Mesodermal cell (in vitro differentiated cells): ENCODE measurements around the gene MTUS2.

Experiments used
- H3K27ac ChIP-seq: 2 replicates; pipeline ENCODE4 v1.7.0; 2013; ENCODE audit warnings: mild to moderate bottlenecking, low read depth, low read length, moderate library complexity; ENCODE audit not compliant: severe bottlenecking
- H3K36me3 ChIP-seq: 2 replicates; pipeline ENCODE4 v1.7.1; 2013; ENCODE audit warnings: mild to moderate bottlenecking, low read length, moderate library complexity; ENCODE audit not compliant: control insufficient read depth, insufficient read depth
- H3K4me1 ChIP-seq: one replicate; pipeline ENCODE4 v1.7.1; 2013; ENCODE audit warnings: mild to moderate bottlenecking, low read length; ENCODE audit not compliant: insufficient read depth, control insufficient read depth, poor library complexity, severe bottlenecking
- H3K4me3 ChIP-seq: 2 replicates; pipeline ENCODE4 v1.7.0; 2013; ENCODE audit warnings: low read length, control low read depth, mild to moderate bottlenecking; ENCODE audit not compliant: insufficient read depth, poor library complexity, severe bottlenecking; ENCODE audit errors: extremely low read depth
- H3K9me3 ChIP-seq: 2 replicates; pipeline ENCODE4 v1.7.1; 2013; ENCODE audit warnings: mild to moderate bottlenecking, low read length, moderate library complexity; ENCODE audit not compliant: control insufficient read depth
- WGBS, 2 experiments: methylation state at CpG; one replicate each; pipeline ENCODE4 v1.1.5; 2013; ENCODE audit warnings: missing lambda C conversion rate in 2 of 2; ENCODE audit not compliant: insufficient coverage in 2 of 2; 5-methylcytosine and 5-hydroxymethylcytosine counted together

The MTUS2 gene

DNA sequence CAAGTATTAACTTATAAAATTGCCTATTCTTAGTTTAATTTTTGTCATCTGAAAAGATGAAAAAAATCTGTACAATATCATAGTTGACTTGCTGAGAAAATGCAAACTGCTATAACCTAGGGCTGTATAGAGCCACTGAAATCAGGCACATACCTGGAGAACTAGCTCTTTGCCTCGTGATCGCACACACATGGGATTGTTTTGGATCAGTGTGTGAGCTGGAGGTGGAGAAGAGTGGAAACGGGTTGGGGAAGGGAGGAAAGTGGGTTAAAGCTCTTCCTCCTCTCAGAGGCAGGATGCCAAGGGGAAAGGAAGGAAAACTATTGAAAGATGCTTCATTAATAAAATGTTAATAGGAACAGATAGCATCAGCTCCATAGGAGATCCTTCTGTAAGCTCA lies 2.7 kb downstream of the MTUS2 start:
- H3K4me3 ChIP-seq = no peak overlapping the region
- H3K9me3 ChIP-seq = no peaks in the 10 kb centered on the region
- no peaks in the 10 kb centered on the region for H3K4me1 ChIP-seq
- H3K27ac ChIP-seq = no peak overlapping the region
- WGBS, 2 experiments = 67 to 86% methylated on average over 3 of the region's 3 CpGs
- no peaks in the 10 kb centered on the region for H3K36me3 ChIP-seq

DNA sequence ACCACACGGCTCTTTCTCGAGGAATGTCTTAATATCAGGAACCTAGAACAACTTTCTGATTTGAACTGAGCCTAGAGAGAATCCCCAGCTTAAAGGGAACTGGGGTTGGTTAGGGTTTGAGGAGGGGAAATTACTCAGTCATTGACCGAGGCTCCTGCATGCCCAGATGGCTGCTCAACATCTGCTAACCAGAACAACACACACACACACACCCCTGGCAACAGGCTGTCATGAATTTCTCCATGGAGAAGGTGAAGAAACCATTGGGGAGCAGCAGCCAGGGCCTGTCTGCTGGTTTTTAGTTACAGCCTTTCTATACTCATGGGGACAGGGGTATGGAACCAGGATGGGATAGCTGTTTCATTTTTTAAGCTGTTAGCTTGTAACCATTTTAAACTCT lies 5.2 kb downstream of the MTUS2 start:
- 74 to 90% methylated on average over 2 of the region's 3 CpGs for WGBS, 2 experiments
- Histone ChIP-seq H3K4me3 (no peak overlapping the region), H3K9me3 (peaks cover 4% of the 10 kb centered on the region), H3K4me1 (no peaks in the 10 kb centered on the region), H3K27ac (no peak overlapping the region), H3K36me3 (no peaks in the 10 kb centered on the region)

DNA sequence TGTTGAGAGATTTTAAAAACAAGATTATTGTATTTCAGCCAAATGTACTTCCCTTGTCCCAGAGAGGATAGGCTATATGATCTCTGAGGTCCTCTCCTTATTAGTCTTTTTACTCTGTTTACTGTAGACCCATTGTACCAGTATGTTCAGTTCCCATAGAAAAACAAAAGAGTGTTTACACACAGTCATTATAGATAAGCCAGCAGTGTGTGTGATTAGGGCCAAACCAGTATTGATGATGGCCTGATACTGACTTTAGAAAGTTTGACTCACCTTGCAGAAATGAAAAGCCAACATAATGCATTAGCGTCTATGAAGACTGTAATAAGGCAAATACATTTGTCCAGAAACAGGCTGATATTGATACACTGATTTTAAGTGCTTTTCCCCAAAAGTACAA lies 6.2 kb downstream of the MTUS2 start:
- peaks cover 4% of the 10 kb centered on the region for H3K9me3 ChIP-seq
- WGBS, 2 experiments = 57% methylated on average over 1 of the region's 1 CpG; no CpG with 5 or more reads in 1 of the 2 experiments

DNA sequence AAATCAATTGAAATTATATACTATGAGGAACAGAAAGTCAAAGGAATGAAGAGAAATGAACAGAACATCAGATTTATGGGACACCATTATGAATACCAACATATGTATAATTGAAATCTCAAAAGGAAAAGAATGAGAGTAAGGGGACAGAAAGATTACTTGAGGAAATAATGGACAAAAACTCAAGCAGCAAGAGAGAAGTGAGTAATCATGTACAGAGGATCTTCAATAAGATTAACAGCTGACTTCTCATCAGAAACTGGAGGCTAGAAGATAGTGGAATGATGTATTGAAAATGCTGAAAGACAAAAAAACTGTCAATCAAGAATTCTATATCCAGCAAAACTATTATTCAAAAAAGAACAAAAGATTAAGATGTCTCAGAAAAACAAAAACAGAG lies 10.4 kb downstream of the MTUS2 start:
- H3K9me3 ChIP-seq = peaks cover 8% of the 10 kb centered on the region

More for the DNA sequence above, 6.2 kb downstream of the MTUS2 start:
- Histone ChIP-seq H3K4me1 (no peaks in the 10 kb centered on the region), H3K4me3 (no peak overlapping the region), H3K36me3 (no peaks in the 10 kb centered on the region), H3K27ac (no peak overlapping the region)

DNA sequence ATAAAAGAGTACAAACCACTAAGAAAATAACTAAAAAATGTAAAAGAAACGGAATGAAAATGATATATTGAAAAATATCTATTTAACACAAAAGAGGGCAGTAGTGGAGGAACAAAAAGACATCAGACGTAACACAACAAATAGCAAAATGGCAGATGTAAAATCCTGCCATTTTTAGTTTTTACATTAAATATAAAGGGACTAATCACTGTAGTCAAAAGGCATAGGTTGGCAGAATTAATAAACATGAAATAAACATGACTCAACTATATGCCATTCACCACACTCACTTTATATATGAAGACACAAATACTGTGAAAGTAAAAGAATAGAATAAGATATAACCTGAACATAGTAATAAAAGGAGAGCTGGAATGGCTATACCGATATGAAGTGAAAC lies 11.0 kb downstream of the MTUS2 start:
- no peaks in the 10 kb centered on the region for H3K36me3 ChIP-seq
- H3K27ac ChIP-seq = no peak overlapping the region
- H3K4me1 ChIP-seq = no peaks in the 10 kb centered on the region
- 43% methylated on average over 1 of the region's 3 CpGs; no CpG with 5 or more reads in 1 of the 2 experiments for WGBS, 2 experiments
- H3K9me3 ChIP-seq = peaks cover 8% of the 10 kb centered on the region
- no peak overlapping the region for H3K4me3 ChIP-seq

More for the DNA sequence above, 10.4 kb downstream of the MTUS2 start:
- H3K27ac ChIP-seq = no peak overlapping the region
- H3K4me1 ChIP-seq = no peaks in the 10 kb centered on the region
- H3K4me3 ChIP-seq = no peak overlapping the region
- H3K36me3 ChIP-seq = no peaks in the 10 kb centered on the region

DNA sequence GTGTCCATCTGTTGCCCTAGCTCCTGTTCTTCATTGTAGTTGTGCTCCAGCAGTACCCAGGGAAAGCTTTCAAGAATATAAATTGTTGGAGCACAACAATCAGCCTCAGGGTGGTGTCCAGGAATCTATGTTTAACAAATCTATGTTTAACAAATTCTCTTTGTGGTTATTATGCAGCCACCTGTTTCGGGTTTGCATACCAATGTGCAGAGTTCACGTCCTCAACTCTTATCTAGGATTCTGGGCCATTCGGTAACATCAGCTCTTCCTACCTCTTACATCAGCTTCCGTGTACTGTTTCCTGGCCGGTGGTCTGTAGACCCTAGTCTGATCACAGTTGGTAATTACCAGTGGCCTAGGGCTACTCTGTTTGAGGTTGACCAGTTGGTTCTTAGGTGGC lies 17.0 kb downstream of the MTUS2 start:
- Histone ChIP-seq H3K4me1 (no peaks in the 10 kb centered on the region), H3K36me3 (no peaks in the 10 kb centered on the region), H3K4me3 (no peak overlapping the region), H3K9me3 (peaks cover 2% of the 10 kb centered on the region), H3K27ac (no peak overlapping the region)
- 78 to 87% methylated on average over 5 of the region's 5 CpGs for WGBS, 2 experiments

DNA sequence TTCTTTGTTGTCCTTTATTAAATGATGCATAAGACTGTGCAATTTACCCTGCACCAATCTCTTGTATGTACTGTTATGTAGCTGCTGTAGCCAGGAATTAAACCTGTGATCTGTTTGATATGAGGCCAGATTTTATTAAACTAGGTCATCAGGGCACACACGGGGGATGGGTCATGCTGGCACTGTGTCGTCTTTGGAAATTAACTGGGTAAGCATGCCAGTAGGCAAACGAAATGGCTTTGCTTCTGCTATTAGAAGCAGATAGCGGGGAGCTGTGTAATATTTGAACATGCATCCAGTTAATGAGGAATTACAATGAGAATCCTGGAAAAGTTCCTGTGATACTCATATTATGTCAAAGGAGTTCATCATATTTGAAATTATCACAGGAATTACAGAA lies 23.5 kb downstream of the MTUS2 start:
- peaks cover 3% of the 10 kb centered on the region for H3K9me3 ChIP-seq
- H3K36me3 ChIP-seq = no peaks in the 10 kb centered on the region
- H3K27ac ChIP-seq = no peak overlapping the region
- no peaks in the 10 kb centered on the region for H3K4me1 ChIP-seq
- 67 to 72% methylated on average over 3 to 4 of the region's 4 CpGs for WGBS, 2 experiments
- H3K4me3 ChIP-seq = no peak overlapping the region

DNA sequence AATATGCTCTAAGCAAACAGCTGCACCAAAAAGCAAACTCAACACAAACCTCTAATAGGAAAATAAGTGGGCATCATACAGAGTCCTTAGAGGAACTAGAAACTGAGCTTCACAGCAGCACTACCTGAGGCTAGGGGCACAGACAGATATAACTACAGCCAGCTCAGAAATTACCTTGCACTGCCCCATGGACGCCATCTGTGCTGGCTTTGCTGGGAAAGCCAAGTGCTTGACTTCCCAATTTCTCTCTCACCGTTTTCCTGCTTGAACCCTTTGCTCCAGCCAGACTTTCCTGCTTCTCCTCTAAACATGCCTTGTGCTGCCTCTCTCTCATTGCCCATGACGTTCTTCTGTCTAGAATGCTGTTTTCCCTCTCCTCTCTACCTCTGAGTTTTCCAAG lies 29.3 kb downstream of the MTUS2 start:
- H3K4me1 ChIP-seq = no peaks in the 10 kb centered on the region
- H3K4me3 ChIP-seq = no peak overlapping the region
- H3K27ac ChIP-seq = no peak overlapping the region
- no peaks in the 10 kb centered on the region for H3K9me3 ChIP-seq
- H3K36me3 ChIP-seq = no peaks in the 10 kb centered on the region
- 47 to 58% methylated on average over 3 of the region's 3 CpGs for WGBS, 2 experiments

DNA sequence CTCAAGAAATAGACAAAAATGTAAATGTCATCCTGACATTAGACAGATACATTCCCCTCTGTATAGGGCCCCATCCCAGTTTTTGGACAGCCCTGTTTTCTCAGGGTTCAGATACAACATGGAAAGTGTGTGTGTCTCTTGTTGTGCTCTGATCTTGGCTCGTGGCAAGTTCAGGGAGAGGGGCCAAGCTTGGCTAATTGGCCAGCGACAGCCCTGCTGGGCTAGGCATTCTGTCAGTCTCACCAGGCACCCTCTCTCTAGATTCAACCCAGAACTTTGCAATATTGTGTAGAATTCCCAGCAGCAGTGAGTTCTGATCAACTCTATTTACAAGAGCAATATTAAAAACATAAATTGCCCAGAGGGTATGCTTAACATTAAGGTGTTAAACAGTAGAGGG lies 30.1 kb downstream of the MTUS2 start:
- WGBS, 2 experiments = 63 to 67% methylated on average over 1 to 2 of the region's 2 CpGs
- H3K9me3 ChIP-seq = no peaks in the 10 kb centered on the region

DNA sequence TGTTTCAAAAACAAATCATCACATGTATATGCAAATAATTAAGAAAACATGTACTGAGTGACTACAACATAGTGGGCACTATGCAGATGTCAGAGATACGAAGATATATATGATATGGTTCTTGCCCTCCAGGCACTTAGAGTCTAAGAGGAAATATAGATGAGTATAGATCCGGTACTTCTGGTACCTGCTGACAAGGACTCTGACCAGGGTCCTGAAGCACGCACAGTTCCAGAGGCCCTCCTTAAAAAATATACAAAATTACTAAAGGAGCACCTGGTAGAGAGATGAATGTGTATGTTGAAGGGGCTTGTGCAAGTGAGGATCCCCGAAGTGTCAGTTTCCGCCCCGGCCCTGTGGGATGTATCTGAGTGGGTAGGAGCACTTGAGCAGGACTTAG lies 31.3 kb downstream of the MTUS2 start:
- no peaks in the 10 kb centered on the region for H3K9me3 ChIP-seq
- no peaks in the 10 kb centered on the region for H3K36me3 ChIP-seq
- no peaks in the 10 kb centered on the region for H3K4me1 ChIP-seq
- no peak overlapping the region for H3K27ac ChIP-seq
- WGBS, 2 experiments = 73% methylated on average over 4 of the region's 6 CpGs; no CpG with 5 or more reads in 1 of the 2 experiments
- no peak overlapping the region for H3K4me3 ChIP-seq

More for the DNA sequence above, 30.1 kb downstream of the MTUS2 start:
- H3K4me1 ChIP-seq = no peaks in the 10 kb centered on the region
- no peaks in the 10 kb centered on the region for H3K36me3 ChIP-seq
- no peak overlapping the region for H3K4me3 ChIP-seq
- H3K27ac ChIP-seq = no peak overlapping the region

DNA sequence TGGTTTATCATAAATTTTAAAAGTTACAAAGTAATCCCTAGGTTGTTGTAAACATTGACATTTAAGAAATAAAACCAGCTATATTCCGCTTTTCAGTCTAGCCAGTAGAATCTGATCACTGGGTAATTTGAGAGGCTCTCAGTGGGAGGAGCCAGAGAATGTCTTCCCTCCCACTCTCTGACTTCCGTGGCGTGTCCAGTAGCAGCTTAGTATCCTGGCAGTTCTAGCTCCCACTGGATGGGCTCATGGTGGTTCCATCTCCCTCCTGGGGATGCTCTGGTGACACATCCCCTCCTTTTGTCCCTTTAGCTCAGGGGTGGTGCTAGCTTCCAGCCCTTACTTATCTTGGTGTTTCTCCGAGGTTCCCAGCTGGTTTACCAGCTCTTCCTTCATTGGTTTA lies 34.5 kb downstream of the MTUS2 start:
- Histone ChIP-seq H3K9me3 (no peaks in the 10 kb centered on the region), H3K4me3 (no peak overlapping the region), H3K4me1 (no peaks in the 10 kb centered on the region), H3K27ac (no peak overlapping the region), H3K36me3 (no peaks in the 10 kb centered on the region)
- 50 to 76% methylated on average over 1 to 3 of the region's 4 CpGs for WGBS, 2 experiments
